Brain microvascular endothelial cell (primary cell): ENCODE measurements around the gene DHX16.

Source experiments
- DNase-seq: peaks from one replicate; pipeline ENCODE4 v3.0.0-alpha.2; 2020
- H3K27ac ChIP-seq: fragments of 250-450 bp; sonication (Bioruptor Pico); 2 replicates; pipeline ENCODE4 v1.5.1; 2020; ENCODE audit warnings: mild to moderate bottlenecking, moderate library complexity
- H3K27me3 ChIP-seq: fragments of 250-450 bp; sonication (Bioruptor Pico); replicated peaks from 2 replicates; pipeline ENCODE4 v1.5.1; 2020; ENCODE audit warnings: mild to moderate bottlenecking
- H3K36me3 ChIP-seq: fragments of 250-450 bp; sonication (Bioruptor Pico); replicated peaks from 2 replicates; pipeline ENCODE4 v1.5.1; 2020; ENCODE audit warnings: mild to moderate bottlenecking
- H3K4me3 ChIP-seq: 2 replicates; pipeline ENCODE4 v1.5.1; 2011; ENCODE audit warnings: low read depth, mild to moderate bottlenecking, control low read depth, low read length, moderate library complexity
- in situ Hi-C: cut with HindIII; loops from 2 replicates; pipeline ENCODE4 v1.10.0; 2017; ENCODE audit warnings: low sequenced_read_pairs, low pct_ligation_motif_present
- TF ChIP-seq, protein P1 (sequence below): IDR thresholded peaks from 2 replicates; pipeline ENCODE4 v1.5.1; 2011; ENCODE audit warnings: low read depth, mild to moderate bottlenecking, moderate library complexity, low read length, control low read depth, inconsistent platforms; ENCODE audit errors: missing control alignments

Gene DHX16

DNA sequence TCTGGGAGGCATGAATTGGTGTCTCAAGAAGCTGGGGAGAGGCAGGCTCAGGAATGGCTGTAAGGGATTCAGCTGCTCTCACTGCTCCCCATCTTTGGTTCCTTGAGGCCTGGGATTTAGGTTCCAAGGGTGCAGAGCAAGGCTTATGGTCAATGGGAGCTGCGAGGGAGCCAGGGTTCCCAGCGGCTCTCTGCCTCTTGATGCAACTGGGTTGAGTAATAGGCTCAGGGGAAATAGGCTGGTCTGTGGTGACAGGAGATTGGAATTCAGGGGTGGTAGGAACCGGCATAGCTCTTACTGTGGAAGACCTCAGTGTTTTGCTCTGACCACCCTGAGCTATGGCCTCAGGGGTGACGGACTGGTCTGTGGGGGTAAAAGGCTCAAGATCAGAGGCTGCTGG lies 31.0 kb upstream of the DHX16 start:
- DNase-seq, result no peak
- in situ Hi-C loops, result no loop called here
- Histone ChIP-seq H3K27ac (no peak overlapping the region), H3K36me3 (peaks cover 10% of the 10 kb centered on the region), H3K4me3 (no peak overlapping the region), H3K27me3 (no peaks in the 10 kb centered on the region)
- TF ChIP-seq, protein P1, sequence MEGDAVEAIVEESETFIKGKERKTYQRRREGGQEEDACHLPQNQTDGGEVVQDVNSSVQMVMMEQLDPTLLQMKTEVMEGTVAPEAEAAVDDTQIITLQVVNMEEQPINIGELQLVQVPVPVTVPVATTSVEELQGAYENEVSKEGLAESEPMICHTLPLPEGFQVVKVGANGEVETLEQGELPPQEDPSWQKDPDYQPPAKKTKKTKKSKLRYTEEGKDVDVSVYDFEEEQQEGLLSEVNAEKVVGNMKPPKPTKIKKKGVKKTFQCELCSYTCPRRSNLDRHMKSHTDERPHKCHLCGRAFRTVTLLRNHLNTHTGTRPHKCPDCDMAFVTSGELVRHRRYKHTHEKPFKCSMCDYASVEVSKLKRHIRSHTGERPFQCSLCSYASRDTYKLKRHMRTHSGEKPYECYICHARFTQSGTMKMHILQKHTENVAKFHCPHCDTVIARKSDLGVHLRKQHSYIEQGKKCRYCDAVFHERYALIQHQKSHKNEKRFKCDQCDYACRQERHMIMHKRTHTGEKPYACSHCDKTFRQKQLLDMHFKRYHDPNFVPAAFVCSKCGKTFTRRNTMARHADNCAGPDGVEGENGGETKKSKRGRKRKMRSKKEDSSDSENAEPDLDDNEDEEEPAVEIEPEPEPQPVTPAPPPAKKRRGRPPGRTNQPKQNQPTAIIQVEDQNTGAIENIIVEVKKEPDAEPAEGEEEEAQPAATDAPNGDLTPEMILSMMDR, result no peak

DNA sequence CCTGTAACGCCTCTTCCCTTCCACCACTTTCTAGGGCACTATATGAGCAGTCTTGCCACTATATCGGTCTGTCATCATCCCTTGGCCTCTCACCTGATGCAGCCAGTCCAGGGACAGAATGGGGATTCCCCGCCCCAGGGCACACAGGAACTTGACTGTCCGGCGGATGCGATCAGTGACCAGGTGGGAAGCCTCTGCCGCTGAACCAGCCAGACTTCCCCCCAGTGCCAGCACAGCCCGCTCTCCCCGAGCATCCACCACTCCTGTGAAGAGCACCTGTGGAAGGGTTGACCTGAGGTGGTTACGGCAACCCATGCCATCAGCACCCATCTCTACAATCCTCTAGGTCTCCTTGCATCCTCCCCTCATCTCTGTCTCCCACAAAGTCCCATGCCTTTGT lies 30.2 kb upstream of the DHX16 start:
- in situ Hi-C loops, result no loop called here

DNA sequence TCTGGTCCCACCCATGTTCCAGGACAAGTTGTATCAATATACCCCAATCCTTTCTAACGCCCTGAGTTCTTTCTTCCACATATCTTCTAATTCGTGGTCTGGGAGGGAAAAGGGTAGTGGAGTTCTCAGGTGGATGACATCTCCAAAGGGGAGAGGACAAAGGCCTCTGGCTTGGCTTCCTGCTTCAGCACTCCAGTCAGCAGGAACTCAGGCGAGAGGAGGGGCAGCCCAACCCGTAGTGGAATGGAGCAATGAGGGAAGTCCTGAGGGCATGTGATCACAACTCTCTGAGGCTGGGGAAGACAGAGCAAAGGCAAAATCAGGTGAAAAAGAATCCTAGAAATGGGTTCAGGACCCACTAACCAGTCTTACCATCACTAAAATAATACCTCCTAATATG lies 27.5 kb upstream of the DHX16 start:
- H3K27me3 ChIP-seq, result no peaks in the 10 kb centered on the region
- H3K4me3 ChIP-seq, result no peak overlapping the region
- H3K27ac ChIP-seq, result no peak overlapping the region
- peaks cover 10% of the 10 kb centered on the region for H3K36me3 ChIP-seq
- TF ChIP-seq, protein P1, result no peak
- in situ Hi-C loops, result no loop called here
- no peak for DNase-seq

More for the DNA sequence above, 30.2 kb upstream of the DHX16 start:
- H3K27ac ChIP-seq, result no peak overlapping the region
- no peaks in the 10 kb centered on the region for H3K27me3 ChIP-seq
- DNase-seq, result no peak
- H3K4me3 ChIP-seq, result no peak overlapping the region
- TF ChIP-seq, protein P1, result no peak
- peaks cover 10% of the 10 kb centered on the region for H3K36me3 ChIP-seq

DNA sequence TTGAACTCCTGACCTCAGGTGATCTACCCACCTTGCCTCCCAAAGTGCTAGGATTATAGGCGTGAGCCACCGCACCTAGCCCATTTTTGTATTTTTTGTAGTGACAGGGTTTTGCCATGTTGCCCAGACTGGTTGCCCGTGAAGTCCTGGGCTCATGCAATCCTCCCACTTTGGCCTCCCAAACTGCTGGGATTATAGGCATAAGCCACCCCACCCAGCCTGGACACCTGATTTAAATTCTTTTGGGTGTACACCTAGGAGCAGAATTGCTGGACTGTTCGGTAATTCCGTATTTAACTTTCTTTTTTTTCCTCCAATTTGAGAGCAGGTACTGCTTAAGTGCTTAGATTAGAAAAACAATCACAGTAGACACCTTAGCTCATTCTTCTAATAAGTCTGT lies 23.6 kb upstream of the DHX16 start:
- TF ChIP-seq, protein P1, result no peak
- H3K36me3 ChIP-seq, result peaks cover 3% of the 10 kb centered on the region
- no peak for DNase-seq
- H3K27me3 ChIP-seq, result no peaks in the 10 kb centered on the region
- in situ Hi-C loops, result no loop called here
- H3K4me3 ChIP-seq, result no peak overlapping the region
- H3K27ac ChIP-seq, result no peak overlapping the region

DNA sequence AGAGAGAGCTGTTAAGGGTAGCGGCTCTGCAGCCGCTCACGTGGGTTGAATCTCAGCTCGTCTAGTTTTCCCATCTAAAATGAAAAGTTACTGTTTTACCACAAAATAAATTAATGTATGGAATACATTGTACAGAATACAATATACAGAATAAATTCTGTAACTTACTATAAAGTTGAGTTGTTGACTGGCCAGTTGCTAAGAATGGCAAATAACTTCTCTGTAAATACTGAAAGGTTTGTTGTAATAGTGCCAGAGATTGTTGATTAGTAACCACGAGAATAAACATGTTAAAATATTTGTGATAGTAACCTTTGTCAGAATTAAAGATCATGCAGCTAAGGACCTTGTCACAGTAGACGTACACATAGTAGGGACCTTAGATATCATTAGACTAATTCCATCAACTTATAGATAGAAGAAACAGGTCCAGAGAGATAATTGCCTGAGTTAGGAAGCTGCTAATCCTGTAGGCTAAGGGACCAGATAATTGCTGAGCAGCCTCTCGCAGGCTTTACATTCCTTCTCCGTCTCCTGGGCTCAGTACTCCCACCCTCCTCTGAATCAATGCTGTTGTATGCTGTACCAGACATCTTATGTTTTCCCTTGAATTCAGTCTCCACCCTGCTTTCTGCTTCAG lies 18.5 kb upstream of the DHX16 start:
- TF ChIP-seq, protein P1, result no peak
- in situ Hi-C loops, result no loop called here

More for the DNA sequence above, 18.5 kb upstream of the DHX16 start:
- Histone ChIP-seq H3K36me3 (no peaks in the 10 kb centered on the region), H3K27ac (peak overlapping the region; percentile 48), H3K4me3 (peak overlapping the region; percentile 86), H3K27me3 (no peaks in the 10 kb centered on the region)
- DNase-seq, result no peak
